Stimulated activated naive B cell treated with anti-CD40 and anti-IgM and Interleukin-4, amounts not matched to agents 10 μg/mL and 1 μg/mL and 100 μg/mL, for 72 hours (primary cell): Measurements from ENCODE around the gene SPX.

Source experiments
- ATAC-seq, 2 donors: fragments of 150-1000 bp; cut with Tn5 transposase; replicated peaks; 2 replicates each; pipeline ENCODE4 v1.10.0; 2021; ENCODE audit warnings: moderate library complexity in 1 of 2
- DNase-seq: peaks from one replicate; pipeline ENCODE4 v3.0.0; 2021
- H3K27ac Mint-ChIP-seq: one replicate; pipeline ENCODE4 v1.8.0; 2022; ENCODE audit warnings: mild to moderate bottlenecking, mixed read lengths
- H3K27me3 Mint-ChIP-seq, 2 donors: one replicate each; pipeline ENCODE4 v1.8.0; 2022; ENCODE audit warnings: mixed read lengths in 2 of 2
- H3K36me3 Mint-ChIP-seq, 2 donors: one replicate each; pipeline ENCODE4 v1.8.0; 2022; ENCODE audit warnings: mixed read lengths in 2 of 2, mild to moderate bottlenecking in 1 of 2
- H3K4me1 Mint-ChIP-seq, 2 donors: one replicate each; pipeline ENCODE4 v1.8.0; 2022; ENCODE audit warnings: mixed read lengths in 2 of 2, mild to moderate bottlenecking in 1 of 2
- H3K4me3 Mint-ChIP-seq, 2 donors: one replicate each; pipeline ENCODE4 v1.8.0; 2022; ENCODE audit warnings: mild to moderate bottlenecking in 2 of 2, mixed read lengths in 2 of 2, moderate library complexity in 1 of 2
- H3K9me3 Mint-ChIP-seq, 2 donors: one replicate each; pipeline ENCODE4 v1.8.0; 2022; ENCODE audit warnings: mixed read lengths in 2 of 2, mild to moderate bottlenecking in 1 of 2

SPX gene

DNA sequence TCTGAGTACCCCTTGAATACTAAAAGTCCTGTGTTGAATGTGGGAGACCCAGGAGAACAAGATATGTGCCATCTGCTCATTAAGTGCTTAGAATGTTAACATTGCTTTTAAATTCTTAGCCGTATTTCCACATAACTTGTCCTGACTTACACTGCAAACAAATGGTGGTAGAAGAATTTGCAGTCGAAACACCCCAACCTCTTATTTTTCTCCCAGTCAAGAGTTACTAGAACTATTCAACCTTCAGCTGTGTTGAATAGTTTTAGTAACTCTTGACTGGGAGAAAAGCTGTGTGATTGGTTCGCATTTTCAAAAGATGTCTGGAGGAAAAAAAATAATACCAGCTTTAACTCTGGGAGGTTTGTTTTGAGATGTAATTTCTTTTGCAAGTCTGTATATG is 7.6 kb upstream of the SPX start:
- no peak for DNase-seq
- Mint-ChIP-seq H3K4me1 (no peaks in the 10 kb centered on the region), H3K27me3 (no peaks in the 10 kb centered on the region), H3K27ac (no peak overlapping the region), H3K9me3 (no peaks in the 10 kb centered on the region), H3K4me3 (no peak overlapping the region), H3K36me3 (peaks cover 11 to 19% of the 10 kb centered on the region in 2 donors)
- ATAC-seq, result no peak

DNA sequence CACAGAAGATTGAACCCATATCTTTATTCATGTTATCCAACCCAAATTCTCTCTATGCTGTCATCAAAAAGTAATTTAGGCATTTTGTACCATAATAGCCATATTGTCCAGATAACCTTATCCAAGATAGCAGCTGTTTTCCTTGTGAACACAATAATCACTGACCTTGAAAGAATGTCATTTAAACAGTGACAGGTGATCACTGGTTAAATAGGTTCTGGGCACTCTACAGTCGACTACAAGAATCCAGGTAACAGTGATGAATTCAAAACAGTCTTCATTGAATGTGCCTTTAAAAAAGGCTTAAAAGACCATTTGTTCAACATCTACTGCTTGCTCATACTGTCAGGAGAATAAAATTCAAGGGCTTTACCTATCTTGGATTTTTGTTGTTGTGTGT is 4.6 kb upstream of the SPX start:
- Mint-ChIP-seq H3K9me3 (peaks cover 6 to 10% of the 10 kb centered on the region in 2 donors), H3K36me3 (peaks cover 8 to 18% of the 10 kb centered on the region in 2 donors), H3K4me3 (no peak overlapping the region), H3K4me1 (no peaks in the 10 kb centered on the region), H3K27me3 (peaks cover 0 to 5% of the 10 kb centered on the region in 2 donors), H3K27ac (no peak overlapping the region)
- ATAC-seq (no peak), DNase-seq (no peak)

DNA sequence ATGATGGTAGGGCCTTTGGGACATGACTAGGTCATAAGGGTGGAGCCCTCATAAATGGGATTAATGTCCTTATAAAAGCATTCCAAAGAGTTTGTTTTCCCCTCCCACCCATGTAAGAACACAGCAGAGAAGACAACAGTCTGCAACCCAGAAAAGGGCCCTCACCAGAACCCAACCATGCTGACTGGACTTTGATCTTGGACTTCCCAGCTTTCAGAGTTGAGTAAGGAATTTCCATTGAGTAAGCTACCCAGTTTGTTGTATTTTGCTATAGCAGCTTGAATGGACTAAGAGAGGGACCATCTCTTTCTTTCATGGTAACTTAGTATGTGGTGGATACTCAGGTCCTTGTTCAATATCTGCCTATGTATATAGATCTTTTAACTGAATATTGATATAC is 2.9 kb upstream of the SPX start:
- Mint-ChIP-seq H3K27me3 (peaks cover 5 to 16% of the 10 kb centered on the region in 2 donors), H3K27ac (no peak overlapping the region), H3K9me3 (peaks cover 6 to 10% of the 10 kb centered on the region in 2 donors), H3K36me3 (peaks cover 6 to 13% of the 10 kb centered on the region in 2 donors), H3K4me3 (no peak overlapping the region), H3K4me1 (peaks cover 0 to 3% of the 10 kb centered on the region in 2 donors)
- ATAC-seq, result no peak
- no peak for DNase-seq

DNA sequence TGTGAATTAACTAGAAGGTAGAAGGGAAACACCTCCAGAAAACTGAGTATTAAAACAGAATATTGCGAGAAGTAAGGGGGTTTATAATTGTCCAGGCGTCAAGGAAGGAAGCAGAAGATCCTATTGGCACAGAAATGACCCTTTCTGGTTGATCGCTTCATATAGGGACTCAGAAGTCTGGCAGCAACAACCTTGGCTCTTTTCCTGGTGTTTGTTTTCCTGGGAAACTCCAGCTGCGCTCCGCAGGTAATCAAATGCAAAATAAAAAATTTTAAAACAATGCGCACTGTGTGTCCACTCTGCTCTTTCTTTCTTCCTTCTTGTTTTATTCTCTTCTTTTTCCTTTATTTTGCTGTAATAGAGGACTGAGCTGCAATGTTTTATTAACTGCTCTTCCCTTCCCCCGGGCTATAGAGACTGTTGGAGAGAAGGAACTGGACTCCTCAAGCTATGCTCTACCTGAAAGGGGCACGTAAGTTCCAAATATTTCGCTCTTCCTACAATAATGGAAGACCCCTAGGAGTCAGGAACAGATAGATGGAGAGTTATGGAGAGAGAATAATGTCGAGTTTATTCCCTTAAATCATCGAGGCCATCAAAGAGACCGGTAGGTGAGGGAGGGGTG is 737 bp downstream of the SPX start:
- Mint-ChIP-seq H3K27ac (no peak overlapping the region), H3K4me3 (peak overlapping the region; percentile 62 to 65), H3K4me1 (peaks cover 0 to 3% of the 10 kb centered on the region in 2 donors), H3K36me3 (no peaks in the 10 kb centered on the region), H3K27me3 (peaks cover 24 to 42% of the 10 kb centered on the region in 2 donors), H3K9me3 (peaks cover 6 to 10% of the 10 kb centered on the region in 2 donors)
- no peak for DNase-seq
- ATAC-seq, result no peak

DNA sequence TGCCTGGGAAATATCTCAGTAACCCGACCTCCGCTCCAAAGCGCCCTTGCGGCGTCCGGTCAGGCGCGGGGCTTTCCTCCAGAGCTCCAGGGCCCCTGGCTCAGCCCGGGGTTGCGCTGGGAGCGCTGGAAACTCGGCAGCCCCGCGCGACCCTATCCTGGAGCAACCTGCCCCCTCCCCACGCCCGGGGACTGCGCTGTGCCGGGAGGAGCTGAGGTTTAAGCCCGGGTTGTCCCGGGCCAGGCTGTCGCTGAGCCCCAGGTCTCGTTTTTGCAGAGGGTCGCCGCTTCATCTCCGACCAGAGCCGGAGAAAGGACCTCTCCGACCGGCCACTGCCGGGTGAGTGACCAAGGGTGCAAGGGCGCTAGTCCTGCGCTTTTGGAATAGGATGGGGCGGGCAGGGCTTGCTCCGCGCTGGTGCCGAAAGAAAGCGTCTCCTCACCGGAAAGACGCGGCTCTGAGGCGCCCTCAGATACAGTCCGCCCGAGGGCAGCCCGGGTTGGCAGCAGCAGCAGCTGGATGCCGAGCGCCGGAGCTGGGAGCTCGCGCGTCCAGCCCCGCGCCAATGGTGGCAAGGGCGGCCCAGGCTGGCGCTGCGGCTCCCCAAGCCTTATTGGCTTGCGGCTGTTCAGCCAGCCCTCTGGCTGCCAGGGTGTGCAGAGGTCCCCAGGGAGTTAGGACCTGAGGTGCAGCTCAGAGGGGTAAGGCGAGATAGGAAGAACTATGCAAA is 1.5 kb downstream of the SPX start:
- H3K27me3 Mint-ChIP-seq, result peaks cover 27 to 47% of the 10 kb centered on the region in 2 donors
- ATAC-seq (peak; percentile 94 to 96), DNase-seq (peak; percentile 60)
- H3K9me3 Mint-ChIP-seq, result peaks cover 6 to 10% of the 10 kb centered on the region in 2 donors
- peak overlapping the region; percentile 81 to 86 for H3K4me3 Mint-ChIP-seq
- H3K36me3 Mint-ChIP-seq, result no peaks in the 10 kb centered on the region
- no peak overlapping the region for H3K27ac Mint-ChIP-seq
- peaks cover 0 to 3% of the 10 kb centered on the region in 2 donors for H3K4me1 Mint-ChIP-seq

DNA sequence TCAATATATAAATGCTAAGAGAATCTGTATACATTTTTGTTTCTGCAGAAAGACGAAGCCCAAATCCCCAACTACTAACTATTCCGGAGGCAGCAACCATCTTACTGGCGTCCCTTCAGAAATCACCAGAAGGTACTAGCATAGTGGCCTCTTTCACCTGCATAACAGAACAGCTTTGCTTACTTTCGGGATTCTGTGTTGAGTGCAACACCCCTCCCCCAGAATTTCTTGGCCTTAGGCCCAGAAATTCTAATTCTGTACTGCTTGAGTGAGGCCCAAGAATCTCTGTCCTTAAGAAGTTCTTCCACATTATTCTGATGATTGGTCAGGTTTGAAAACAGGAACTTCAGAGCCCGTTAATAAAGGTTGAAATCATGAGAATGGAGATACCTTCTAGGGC is 2.9 kb downstream of the SPX start:
- Mint-ChIP-seq H3K4me1 (peaks cover 0 to 3% of the 10 kb centered on the region in 2 donors), H3K27me3 (peaks cover 30 to 59% of the 10 kb centered on the region in 2 donors), H3K27ac (no peak overlapping the region), H3K4me3 (no peak overlapping the region), H3K36me3 (no peaks in the 10 kb centered on the region), H3K9me3 (peaks cover 6 to 10% of the 10 kb centered on the region in 2 donors)
- DNase-seq (no peak), ATAC-seq (no peak)

DNA sequence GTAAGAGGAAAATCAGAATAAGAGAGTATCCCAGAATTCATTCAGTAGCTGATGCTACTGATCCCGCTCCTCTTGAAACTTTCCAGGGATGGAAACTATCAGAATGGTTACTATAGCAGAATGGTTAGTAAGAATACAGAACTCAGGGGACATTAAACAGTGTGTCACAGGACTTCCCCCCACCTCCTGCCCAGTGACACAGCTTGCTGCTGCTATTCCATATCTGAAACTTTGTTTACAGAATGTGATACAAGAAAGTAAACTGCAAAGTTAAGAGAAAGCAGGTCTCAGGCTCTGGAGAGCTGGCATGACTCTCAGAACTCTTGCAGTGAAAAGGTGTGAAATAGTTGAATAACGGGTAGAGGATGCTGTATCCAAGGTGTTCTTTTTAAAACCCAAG is 3.4 kb downstream of the SPX start:
- H3K4me3 Mint-ChIP-seq, result no peak overlapping the region
- no peak for ATAC-seq

DNA sequence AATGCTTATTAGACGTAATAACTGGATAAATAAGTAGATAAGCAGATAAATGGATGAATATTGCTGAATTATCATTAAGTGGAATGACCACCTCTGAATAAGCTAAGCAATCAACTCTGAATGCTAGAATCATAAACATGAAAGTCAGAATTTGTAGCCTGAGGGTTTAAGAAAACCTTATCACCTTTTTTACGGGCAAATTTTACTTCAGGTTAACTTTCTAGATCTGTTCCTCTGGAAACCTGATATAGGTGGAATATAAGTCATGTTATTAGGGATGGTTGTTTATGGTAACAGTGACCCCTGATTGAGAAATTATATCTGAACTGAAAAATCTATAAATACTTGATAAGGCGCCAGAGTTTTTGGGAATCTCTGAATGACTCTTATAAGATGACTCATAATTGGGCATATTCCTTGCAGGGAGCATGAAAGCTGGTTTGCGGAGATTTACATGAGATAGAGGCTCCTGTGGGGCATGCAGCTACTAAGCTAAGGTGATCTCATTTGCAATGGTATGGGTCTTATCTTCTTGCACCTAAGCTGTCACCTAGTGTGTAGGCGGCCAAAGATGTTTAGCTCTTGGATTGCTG is 12.1 kb downstream of the SPX start:
- Mint-ChIP-seq H3K27ac (no peak overlapping the region), H3K4me1 (no peaks in the 10 kb centered on the region), H3K36me3 (no peaks in the 10 kb centered on the region), H3K4me3 (no peak overlapping the region), H3K9me3 (no peaks in the 10 kb centered on the region), H3K27me3 (peaks cover 21 to 27% of the 10 kb centered on the region in 2 donors)
- DNase-seq (no peak), ATAC-seq (no peak)

More for the DNA sequence above, 3.4 kb downstream of the SPX start:
- Mint-ChIP-seq H3K4me1 (peaks cover 0 to 3% of the 10 kb centered on the region in 2 donors), H3K36me3 (no peaks in the 10 kb centered on the region), H3K27ac (no peak overlapping the region), H3K9me3 (peaks cover 3 to 7% of the 10 kb centered on the region in 2 donors), H3K27me3 (peaks cover 34 to 59% of the 10 kb centered on the region in 2 donors)
- no peak for DNase-seq

DNA sequence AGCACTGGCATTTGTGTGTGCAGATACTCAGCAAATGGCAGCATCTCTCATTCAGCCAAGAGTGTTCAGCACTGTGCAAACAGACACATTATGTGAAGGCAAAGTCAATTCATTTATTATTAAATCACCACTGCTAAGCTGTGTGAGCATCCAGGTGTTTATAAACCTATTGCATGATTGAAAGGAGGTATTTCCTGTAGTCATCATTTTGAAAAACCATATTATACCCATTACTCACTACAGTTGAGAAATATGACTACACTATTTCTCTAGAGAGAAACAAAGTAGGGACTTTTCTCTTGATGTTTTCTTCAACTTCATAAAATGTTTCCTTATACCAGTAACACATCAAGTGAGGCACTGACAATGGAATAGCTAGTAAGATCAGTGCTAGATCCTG is 13.7 kb downstream of the SPX start:
- no peak for DNase-seq
- Mint-ChIP-seq H3K36me3 (no peaks in the 10 kb centered on the region), H3K4me3 (no peak overlapping the region), H3K27ac (no peak overlapping the region), H3K27me3 (peaks cover 15 to 23% of the 10 kb centered on the region in 2 donors), H3K4me1 (no peaks in the 10 kb centered on the region), H3K9me3 (no peaks in the 10 kb centered on the region)
- no peak for ATAC-seq

DNA sequence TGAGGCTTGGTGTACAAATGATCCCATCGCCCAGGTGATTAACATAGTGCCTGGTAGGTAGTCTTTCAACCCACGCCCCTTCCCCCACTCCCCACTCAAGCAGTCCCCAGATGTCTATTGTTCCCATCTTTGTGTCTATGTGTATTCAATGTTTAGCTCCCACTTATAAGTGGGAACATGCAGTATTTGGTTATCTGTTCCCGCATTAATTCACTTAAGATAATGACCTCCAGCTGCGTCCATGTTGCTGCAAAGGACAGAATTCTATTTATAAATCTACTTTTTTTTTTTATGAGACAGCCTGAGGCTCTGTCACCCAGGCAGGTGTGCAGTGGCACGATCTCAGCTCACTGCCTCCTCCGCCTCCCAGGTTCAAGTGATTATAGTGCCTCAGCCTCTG is 15.7 kb downstream of the SPX start:
- Mint-ChIP-seq H3K36me3 (no peaks in the 10 kb centered on the region), H3K4me1 (no peaks in the 10 kb centered on the region), H3K27me3 (peaks cover 11 to 21% of the 10 kb centered on the region in 2 donors), H3K9me3 (no peaks in the 10 kb centered on the region), H3K27ac (no peak overlapping the region), H3K4me3 (no peak overlapping the region)
- DNase-seq (no peak), ATAC-seq (no peak)

DNA sequence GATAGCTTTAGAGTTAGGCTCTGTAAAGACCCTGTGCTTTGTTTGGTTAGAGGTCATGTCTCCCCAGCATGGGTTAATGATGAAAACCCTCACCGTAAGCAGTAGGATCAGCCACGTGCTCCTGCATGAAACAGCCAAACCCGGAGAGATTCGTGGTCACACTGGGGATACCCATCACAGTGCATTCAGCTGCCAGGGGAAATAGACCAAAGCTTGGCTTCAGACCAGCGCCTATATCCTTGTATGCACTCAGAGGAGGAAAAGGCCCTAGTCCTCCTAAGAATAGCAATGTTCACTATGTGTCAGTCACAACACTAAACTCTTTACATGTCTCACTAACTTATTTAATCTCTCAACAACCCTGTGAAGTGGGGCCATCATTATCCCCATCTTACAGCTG is 16.3 kb downstream of the SPX start:
- H3K9me3 Mint-ChIP-seq, result no peaks in the 10 kb centered on the region
- H3K27ac Mint-ChIP-seq, result no peak overlapping the region
- H3K27me3 Mint-ChIP-seq, result peaks cover 6 to 20% of the 10 kb centered on the region in 2 donors
- H3K4me3 Mint-ChIP-seq, result no peak overlapping the region
- no peaks in the 10 kb centered on the region for H3K4me1 Mint-ChIP-seq
- H3K36me3 Mint-ChIP-seq, result no peaks in the 10 kb centered on the region
- DNase-seq, result no peak
- ATAC-seq, result no peak

DNA sequence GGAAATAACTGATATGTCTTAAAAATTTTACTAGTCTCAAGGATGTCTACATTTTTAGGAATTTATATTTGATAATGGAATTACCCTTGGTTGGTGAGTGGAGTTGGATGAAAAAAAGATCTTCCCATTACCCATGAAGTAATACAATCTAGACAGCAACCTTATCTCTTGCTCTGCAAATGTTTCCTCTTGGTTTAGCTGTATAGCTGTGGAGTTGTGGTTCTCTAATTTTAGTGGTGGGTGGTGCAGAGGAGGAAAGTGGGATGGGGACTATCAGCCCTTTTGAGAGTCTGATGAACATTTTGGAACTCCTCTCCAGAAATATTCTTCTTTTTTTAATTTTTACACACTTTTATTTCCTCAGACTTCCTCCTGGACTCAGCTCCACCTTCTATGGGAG is 17.1 kb downstream of the SPX start:
- no peaks in the 10 kb centered on the region for H3K36me3 Mint-ChIP-seq
- H3K9me3 Mint-ChIP-seq, result no peaks in the 10 kb centered on the region
- DNase-seq (no peak), ATAC-seq (no peak)
- peaks cover 6 to 22% of the 10 kb centered on the region in 2 donors for H3K27me3 Mint-ChIP-seq
- H3K4me3 Mint-ChIP-seq, result no peak overlapping the region
- no peak overlapping the region for H3K27ac Mint-ChIP-seq
- no peaks in the 10 kb centered on the region for H3K4me1 Mint-ChIP-seq

DNA sequence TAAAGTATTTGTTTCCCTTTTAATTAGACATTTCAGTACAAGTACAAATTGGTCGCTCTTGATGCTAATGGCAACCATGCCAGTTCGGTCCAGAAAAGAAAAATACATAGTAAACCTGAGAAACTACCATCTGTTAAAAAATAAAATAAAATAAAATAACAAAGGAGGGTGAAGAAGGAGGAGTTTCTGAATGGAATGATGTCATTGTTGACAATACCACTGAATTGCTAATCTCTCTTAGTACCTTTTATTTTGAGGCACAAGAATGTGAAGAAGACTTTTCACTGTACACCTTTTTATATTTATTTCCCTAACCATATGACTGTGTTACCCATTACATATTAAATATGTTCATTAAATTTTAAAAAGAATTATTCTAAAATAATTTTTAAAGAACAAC is 19.5 kb downstream of the SPX start:
- Mint-ChIP-seq H3K4me1 (no peaks in the 10 kb centered on the region), H3K36me3 (no peaks in the 10 kb centered on the region), H3K4me3 (no peak overlapping the region), H3K27ac (no peak overlapping the region), H3K27me3 (peaks cover 6 to 22% of the 10 kb centered on the region in 2 donors), H3K9me3 (no peaks in the 10 kb centered on the region)
- no peak for ATAC-seq
- no peak for DNase-seq

DNA sequence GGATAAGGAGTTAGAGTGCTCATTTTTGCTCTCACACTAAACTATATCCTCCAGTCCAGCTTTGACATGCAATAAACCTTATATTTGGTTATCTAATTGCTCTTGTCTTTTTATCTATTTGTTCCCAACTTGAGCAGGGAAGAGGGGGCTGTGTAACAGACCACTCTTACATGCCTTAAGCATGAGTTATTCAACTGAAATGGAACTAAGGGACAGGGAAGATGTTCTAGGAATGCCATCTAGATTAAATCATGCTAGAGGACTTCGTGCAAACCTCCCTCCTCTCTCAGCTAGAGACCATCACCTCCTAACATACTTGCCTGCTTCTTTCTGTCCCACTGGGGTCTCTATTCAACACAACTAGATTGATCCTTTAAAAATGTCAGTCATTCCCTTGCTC is 20.6 kb downstream of the SPX start:
- no peak for DNase-seq
- H3K9me3 Mint-ChIP-seq, result no peaks in the 10 kb centered on the region

DNA sequence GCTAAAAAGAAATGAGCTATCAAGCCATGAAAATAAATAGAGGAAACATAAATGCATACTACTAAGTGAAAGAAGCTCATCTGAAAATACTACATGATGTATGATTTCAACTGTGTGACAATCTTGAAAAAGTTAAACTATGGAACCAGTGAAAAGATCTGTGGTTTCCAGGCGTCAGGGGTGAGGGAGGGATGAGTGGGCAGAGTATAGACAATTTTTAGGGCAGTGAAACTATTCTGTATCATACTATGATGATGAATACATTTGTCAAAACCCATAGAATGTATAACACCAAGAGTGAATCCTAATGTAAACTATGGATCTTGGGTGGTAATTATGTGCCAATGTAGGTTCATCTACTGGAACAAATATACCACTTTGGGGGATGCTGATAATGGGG is 21.3 kb downstream of the SPX start:
- Mint-ChIP-seq H3K27me3 (peaks cover 6 to 22% of the 10 kb centered on the region in 2 donors), H3K4me1 (no peaks in the 10 kb centered on the region), H3K36me3 (no peaks in the 10 kb centered on the region), H3K27ac (no peak overlapping the region), H3K9me3 (no peaks in the 10 kb centered on the region), H3K4me3 (no peak overlapping the region)
- ATAC-seq (no peak), DNase-seq (no peak)

More for the DNA sequence above, 20.6 kb downstream of the SPX start:
- H3K27me3 Mint-ChIP-seq, result peaks cover 6 to 22% of the 10 kb centered on the region in 2 donors
- no peak overlapping the region for H3K4me3 Mint-ChIP-seq
- no peak for ATAC-seq
- H3K36me3 Mint-ChIP-seq, result no peaks in the 10 kb centered on the region
- no peak overlapping the region for H3K27ac Mint-ChIP-seq
- H3K4me1 Mint-ChIP-seq, result no peaks in the 10 kb centered on the region
